Skeletal muscle satellite cell (primary cell): ENCODE measurements around the gene FAM240A.

ENCODE experiments used
- H3K27me3 ChIP-seq: 2 replicates; pipeline ENCODE4 v1.7.0; 2013; ENCODE audit warnings: low read length; ENCODE audit not compliant: control insufficient read depth, insufficient read depth
- H3K36me3 ChIP-seq: 2 replicates; pipeline ENCODE4 v1.7.0; 2013; ENCODE audit warnings: mild to moderate bottlenecking, control low read depth, low read length; ENCODE audit not compliant: insufficient read depth
- H3K4me1 ChIP-seq: 2 replicates; pipeline ENCODE4 v1.7.0; 2013; ENCODE audit warnings: low read length; ENCODE audit not compliant: control insufficient read depth, insufficient read depth
- H3K4me2 ChIP-seq: 2 replicates; pipeline ENCODE4 v1.7.0; 2013; ENCODE audit warnings: mild to moderate bottlenecking, low read length
- H3K4me3 ChIP-seq: 2 replicates; pipeline ENCODE4 v1.7.0; 2013; ENCODE audit warnings: low read length
- H3K9ac ChIP-seq: 2 replicates; pipeline ENCODE4 v1.7.0; 2013; ENCODE audit warnings: mild to moderate bottlenecking, low read depth, low read length, moderate library complexity
- H3K9me3 ChIP-seq: replicated peaks from 2 replicates; pipeline ENCODE4 v1.7.0; 2013; ENCODE audit warnings: mild to moderate bottlenecking, control low read depth, low read length

The FAM240A gene

DNA sequence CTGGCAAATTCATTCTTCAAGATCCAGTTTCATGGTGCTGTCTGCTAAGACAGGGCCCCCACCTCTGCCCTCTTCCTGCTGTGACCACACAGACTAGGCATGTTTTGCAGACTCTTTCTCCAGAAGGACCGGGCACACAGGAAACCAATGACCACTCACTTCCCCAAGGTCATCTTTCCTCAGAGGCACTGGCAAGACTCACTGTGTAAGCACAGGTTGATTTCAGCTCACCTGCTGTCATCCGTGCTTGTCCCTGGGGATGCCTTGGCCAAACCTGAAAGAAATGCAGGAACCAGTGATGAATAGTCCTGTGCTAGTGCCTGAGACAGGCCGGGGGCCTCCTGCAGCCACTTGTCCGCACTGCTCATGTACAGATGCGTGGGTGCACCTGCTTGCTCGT, 47.7 kb downstream of the FAM240A start:
- H3K36me3 ChIP-seq: no peaks in the 10 kb centered on the region

DNA sequence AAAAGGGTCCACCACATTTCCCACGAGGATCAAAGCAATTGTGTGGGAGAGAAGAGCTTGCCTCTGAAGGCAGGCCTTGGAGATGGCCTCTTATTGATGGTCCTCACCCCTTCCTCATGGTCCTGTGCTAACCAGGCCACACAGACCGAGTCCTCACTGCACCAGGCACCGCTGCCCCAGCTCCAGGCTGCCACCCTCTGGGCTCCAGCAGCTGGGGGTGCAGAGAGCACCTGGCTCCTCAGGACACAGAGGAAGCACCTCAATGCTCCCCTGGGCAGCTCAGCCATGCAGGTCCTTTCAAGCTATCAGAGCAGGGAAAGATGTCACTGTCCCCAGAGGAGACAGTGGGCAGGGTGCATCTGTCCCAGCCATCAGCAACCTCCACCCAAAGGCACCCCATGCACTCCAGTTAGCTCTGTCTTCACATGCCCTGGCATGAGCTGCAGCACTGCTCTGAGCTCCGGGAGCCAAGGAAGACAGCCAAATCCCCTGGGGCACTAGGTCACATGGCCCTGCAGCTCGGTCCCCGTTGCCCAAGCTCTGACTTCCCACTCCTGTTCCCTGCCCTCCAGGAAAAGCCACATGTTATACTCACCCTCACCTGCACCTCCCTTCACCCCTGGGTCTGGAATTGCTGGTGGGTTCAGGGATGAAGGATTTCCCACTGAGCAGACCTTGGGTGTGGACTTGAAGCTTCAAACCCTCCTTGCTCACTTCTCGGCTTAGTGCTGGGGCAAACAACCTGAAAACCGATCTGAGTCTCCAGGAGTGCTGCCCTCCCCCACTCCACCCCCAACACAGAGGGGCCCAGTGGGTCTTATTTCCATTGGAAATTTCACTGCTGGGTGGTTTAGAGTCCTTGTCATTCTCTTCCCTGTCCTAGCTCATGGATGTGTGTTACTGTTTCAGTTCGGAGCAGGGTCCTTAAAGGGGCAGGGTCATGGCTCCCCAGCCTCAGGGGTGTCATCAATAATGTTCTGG, 48.5 kb downstream of the FAM240A start:
- peaks cover 40% of the 10 kb centered on the region for H3K27me3 ChIP-seq
- H3K4me1 ChIP-seq: peaks cover 16% of the 10 kb centered on the region
- no peak overlapping the region for H3K4me2 ChIP-seq
- H3K9ac ChIP-seq: no peak overlapping the region
- H3K9me3 ChIP-seq: no peaks in the 10 kb centered on the region
- H3K4me3 ChIP-seq: no peak overlapping the region
- no peaks in the 10 kb centered on the region for H3K36me3 ChIP-seq

More for the DNA sequence above, 47.7 kb downstream of the FAM240A start:
- no peaks in the 10 kb centered on the region for H3K9me3 ChIP-seq
- no peak overlapping the region for H3K4me2 ChIP-seq
- H3K9ac ChIP-seq: no peak overlapping the region
- H3K4me1 ChIP-seq: peaks cover 16% of the 10 kb centered on the region
- no peak overlapping the region for H3K4me3 ChIP-seq
- peaks cover 44% of the 10 kb centered on the region for H3K27me3 ChIP-seq

DNA sequence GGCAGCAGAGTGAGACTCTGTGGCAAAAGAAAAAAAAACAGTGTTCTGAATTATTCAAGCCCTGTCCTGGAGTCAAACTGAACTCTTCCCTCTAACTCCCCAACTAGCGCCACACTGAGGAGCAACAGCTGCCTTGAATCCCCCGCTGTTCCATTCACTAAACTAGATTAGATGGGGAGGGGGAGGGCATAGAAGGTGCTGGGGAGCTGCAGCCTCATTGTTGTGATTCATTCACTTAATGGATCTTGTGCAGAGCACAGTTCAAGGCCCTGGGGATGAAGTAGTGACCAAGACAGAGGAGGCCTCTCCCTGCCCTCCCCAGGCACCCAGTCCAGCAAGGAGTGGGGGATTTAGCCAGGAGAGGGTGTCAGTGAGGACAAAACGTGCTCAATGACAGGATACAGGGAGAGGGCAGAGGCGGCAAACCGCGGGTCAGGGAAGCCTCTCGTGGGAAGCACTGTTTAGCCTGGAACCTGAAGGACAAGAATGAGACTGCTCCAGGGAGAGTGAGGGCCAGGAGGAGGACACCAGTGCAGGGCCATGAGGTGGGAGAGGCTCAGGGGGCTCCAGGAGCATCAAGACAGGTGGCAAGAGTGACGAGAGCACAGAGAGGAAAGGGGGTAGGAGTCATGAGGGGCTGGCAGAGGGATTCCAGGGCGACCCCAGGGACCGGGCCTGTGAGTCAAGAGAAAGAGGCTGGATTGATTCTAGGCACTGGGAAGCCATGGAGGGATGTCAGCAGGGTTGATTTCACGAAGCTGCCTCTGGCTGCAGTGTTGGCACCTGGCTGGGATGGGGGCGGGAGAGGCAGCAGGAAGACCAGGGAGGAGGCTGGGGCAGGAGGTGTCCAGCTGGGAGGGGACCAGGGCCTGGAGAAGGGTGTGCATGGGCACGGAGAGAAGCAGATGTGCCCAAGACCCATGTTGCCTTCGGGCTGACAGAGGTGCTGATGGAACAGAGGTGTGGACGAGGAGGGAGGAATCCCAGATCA, 49.7 kb downstream of the FAM240A start:
- no peak overlapping the region for H3K9ac ChIP-seq
- peak overlapping the region; percentile 54 for H3K4me2 ChIP-seq
- H3K4me3 ChIP-seq: no peak overlapping the region
- H3K4me1 ChIP-seq: peaks cover 16% of the 10 kb centered on the region
- H3K9me3 ChIP-seq: no peaks in the 10 kb centered on the region
- H3K36me3 ChIP-seq: no peaks in the 10 kb centered on the region
- H3K27me3 ChIP-seq: peaks cover 40% of the 10 kb centered on the region

DNA sequence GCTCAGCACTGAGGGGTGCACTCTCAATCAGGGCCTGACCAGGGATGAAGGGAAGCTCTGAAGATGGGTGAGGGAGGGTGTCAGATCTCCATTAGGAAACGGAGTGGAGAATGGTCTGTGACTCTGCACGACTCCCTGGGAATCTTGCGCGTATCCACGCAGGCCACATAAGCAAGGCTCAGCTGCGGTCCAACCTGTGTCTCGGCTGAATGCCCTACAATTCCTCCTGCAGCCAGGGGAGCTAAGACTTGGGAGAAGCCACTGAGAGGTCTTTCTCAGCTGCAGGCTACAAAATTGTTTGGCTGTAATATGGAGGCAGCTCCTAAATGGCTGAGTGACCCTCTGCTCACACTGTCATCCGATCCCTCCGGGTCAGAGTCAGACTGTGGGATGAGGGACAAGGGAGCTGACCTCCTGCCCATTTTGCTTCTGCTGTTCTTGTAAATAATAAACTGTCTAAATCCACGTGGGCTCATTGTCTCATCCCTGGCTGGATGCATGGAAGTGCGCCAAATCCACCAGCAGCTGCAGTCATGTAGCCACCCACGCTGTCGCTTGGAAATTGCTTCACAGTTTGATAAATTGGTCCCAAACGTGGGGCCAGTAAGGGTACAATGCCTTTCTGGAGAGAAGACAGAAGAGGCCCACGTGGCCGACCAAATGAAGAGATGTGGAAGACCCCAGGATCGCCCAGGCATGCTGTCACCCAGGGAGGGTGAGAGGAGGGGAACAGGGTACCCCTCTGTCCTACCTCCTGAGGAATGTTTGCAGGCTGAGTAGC, 50.6 kb downstream of the FAM240A start:
- H3K36me3 ChIP-seq: no peaks in the 10 kb centered on the region
- H3K27me3 ChIP-seq: peaks cover 44% of the 10 kb centered on the region
- H3K4me1 ChIP-seq: peaks cover 16% of the 10 kb centered on the region
- no peaks in the 10 kb centered on the region for H3K9me3 ChIP-seq
- peak overlapping the region; percentile 54 for H3K4me2 ChIP-seq
- peak overlapping the region; percentile 33 for H3K4me3 ChIP-seq
- H3K9ac ChIP-seq: no peak overlapping the region

DNA sequence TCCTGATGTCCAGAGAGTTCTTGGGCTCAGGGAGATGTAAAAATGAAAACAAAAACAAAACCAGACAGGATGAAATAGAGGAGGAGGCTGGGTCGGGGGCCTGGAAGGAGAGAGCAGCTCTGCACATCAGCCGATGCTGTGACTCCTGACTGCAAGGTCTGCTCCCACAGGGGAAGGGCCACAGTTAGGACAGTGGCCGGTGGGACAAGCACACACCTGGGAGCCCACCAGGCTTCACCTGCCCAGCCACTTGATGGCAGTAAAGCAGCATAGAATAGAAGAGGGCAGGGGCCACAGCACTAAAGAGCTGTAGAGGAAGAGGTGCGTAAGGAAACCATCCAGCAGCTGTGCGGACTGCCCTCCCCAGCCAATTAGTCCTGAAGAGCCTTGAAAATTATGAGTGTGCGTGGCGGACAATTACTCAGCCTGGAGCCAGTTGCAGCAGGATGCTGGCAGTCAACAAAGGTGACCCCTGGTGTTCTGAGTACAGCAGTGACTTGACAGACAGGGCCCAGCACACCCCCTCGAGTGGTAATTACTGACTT, 51.3 kb downstream of the FAM240A start:
- Histone ChIP-seq H3K4me1 (peaks cover 16% of the 10 kb centered on the region), H3K4me3 (no peak overlapping the region), H3K27me3 (peaks cover 48% of the 10 kb centered on the region), H3K36me3 (no peaks in the 10 kb centered on the region), H3K9ac (no peak overlapping the region), H3K4me2 (peak overlapping the region; percentile 54), H3K9me3 (no peaks in the 10 kb centered on the region)

DNA sequence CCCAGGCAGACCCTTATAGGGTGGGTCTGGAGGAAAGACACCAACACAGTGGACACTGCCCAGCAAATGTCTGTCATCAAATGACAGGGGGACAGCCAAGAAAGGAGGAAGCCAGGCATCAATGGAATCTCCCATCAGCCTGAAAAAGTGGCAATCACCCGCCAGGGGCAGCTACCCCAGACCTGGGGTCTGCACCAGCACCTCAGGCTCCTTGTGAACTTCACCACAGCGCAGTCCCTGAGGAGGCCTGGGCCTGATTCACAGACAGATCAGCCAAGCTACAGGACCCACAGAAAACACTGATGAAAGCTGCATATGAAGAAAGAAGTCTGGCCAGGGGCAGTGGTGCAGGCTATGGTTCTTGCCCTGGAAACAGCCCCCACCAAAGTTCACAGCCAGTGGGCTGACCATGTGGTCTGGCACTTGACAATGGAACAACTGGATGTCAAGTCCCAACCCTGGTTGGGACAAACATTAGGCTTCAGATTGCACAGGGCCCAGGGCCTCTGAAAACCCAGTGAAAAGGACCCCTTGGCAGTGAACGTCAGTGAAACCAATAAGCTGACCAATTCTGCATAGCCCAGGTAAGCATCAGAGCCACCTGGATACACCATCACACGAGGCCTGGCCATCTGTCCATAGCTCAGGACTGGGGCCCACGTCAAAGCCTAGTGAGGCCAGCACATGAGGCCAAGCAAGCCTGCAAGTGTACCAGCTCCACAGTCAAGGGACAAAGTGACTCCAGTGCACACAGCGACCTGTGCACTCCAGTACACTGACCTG, 52.1 kb downstream of the FAM240A start:
- Histone ChIP-seq H3K4me1 (peaks cover 16% of the 10 kb centered on the region), H3K4me2 (no peak overlapping the region), H3K27me3 (peaks cover 43% of the 10 kb centered on the region), H3K4me3 (no peak overlapping the region), H3K9me3 (no peaks in the 10 kb centered on the region), H3K36me3 (no peaks in the 10 kb centered on the region), H3K9ac (no peak overlapping the region)

DNA sequence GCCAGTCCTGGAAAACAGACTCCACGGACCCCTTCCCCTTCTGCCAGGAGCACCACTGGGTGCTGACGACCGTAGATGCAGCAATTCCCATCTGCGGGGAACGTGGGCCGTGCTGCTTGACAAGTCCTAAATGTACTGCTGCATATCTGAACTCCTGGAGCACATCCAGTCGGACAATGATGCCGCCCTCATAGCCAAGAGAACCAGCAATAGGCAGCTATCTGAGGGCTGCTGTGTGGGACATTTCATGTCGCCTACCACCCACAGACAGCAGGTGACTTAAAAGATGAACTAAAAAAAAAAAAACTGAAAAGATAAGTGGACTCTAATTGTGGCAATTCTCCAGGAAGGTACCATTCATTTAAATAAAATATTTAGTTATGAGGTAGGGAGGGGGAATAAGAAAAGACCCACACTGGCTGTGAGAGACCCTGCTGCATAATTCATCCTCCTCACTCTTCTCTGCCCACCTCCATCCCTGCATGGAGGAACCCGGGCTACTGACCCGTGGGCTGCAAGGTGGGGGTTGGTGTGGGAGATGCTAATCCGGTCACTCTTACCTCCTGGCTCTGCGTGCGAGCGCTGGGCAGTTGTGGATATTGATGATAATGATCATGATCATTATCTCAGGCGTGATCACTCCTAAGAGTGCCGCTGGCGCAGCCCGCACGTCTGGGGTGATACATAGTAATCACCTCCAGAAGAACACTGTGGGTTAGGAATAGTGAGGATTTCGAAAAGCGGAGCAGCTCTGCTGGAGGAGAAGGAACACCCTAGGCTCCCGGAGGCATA, 52.8 kb downstream of the FAM240A start:
- H3K9ac ChIP-seq: no peak overlapping the region
- H3K4me2 ChIP-seq: no peak overlapping the region
- no peaks in the 10 kb centered on the region for H3K9me3 ChIP-seq
- H3K36me3 ChIP-seq: no peaks in the 10 kb centered on the region
- H3K4me3 ChIP-seq: no peak overlapping the region
- H3K4me1 ChIP-seq: peaks cover 16% of the 10 kb centered on the region
- peaks cover 36% of the 10 kb centered on the region for H3K27me3 ChIP-seq

DNA sequence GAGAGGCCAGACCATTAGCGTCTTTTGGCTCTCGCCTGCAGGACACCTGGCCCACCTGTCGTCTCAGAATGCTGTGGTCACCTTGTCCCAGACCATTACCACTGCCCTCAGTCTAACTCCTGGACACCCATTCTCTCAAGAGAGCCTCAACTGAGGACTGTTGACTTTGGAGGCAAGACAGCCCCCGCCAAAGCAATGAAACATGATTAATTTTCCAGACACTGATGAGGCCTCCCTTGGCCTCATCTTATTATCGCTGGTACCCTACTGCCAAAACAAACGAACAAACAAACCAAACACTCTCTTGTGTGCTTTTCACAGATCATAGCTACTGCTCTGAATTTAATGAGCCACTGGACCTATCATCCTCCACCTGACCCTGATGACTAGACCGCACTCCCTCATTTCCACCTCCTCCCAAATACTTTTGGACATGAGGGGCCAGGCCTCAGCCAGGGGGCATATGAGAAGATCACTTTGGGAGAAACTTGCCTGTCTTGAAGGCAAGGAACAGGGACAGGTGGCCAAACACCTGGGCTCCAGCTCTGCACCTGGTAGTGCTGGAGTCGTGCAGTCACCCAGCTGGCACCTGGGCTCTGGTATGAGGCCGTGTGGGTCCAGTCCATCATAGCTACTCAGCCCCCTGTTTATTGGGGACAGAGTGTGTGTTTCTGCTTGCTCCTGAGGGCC, 53.6 kb downstream of the FAM240A start:
- no peak overlapping the region for H3K9ac ChIP-seq
- no peak overlapping the region for H3K4me3 ChIP-seq
- peaks cover 16% of the 10 kb centered on the region for H3K4me1 ChIP-seq
- H3K27me3 ChIP-seq: peaks cover 29% of the 10 kb centered on the region
- H3K9me3 ChIP-seq: no peaks in the 10 kb centered on the region
- H3K4me2 ChIP-seq: no peak overlapping the region
- no peaks in the 10 kb centered on the region for H3K36me3 ChIP-seq

DNA sequence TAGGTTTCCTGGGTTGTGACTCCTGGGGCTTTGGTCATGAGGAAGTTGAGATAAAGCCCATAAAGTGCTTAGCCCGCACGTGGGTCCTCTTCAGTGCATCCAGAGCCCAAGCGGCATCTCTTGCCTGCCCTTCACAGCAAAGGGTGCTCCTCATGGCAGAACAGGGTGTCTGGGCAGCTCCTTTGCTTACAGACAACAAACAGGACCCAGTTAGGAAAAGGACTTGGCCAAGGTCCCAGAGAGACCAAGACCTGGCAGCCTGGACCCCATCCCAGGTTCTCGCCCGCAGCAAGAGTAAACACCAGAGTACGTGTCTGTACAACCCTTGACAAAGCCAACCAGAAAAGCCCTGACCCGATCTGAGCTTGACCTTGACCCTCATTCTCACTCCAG, 54.1 kb downstream of the FAM240A start:
- Histone ChIP-seq H3K4me1 (peaks cover 16% of the 10 kb centered on the region), H3K9me3 (no peaks in the 10 kb centered on the region), H3K36me3 (no peaks in the 10 kb centered on the region), H3K4me3 (no peak overlapping the region), H3K27me3 (peaks cover 25% of the 10 kb centered on the region), H3K9ac (no peak overlapping the region), H3K4me2 (no peak overlapping the region)
